GM19468 (cell line): ENCODE measurements around the gene NPR2.

Source experiments
- ATAC-seq: cut with Tn5 transposase; IDR thresholded peaks from one replicate; pipeline ENCODE4 v1.9.1; 2021; ENCODE audit warnings: mild to moderate bottlenecking, moderate library complexity, moderate number of reproducible peaks; ENCODE audit not compliant: unreplicated experiment; ENCODE audit errors: extremely low read depth

NPR2 gene

GRCh38 chr9:35852876-35853865 is 61.8 kb downstream of the NPR2 start:
- ATAC-seq, result no peak

- no peak for ATAC-seq
Measured at GRCh38 chr9:35854091-35854762, 62.8 kb downstream of the NPR2 start.

- ATAC-seq, result no peak
Measured at GRCh38 chr9:35856206-35856605, 64.8 kb downstream of the NPR2 start.

- ATAC-seq, result no peak
Measured at GRCh38 chr9:35856882-35857281, 65.5 kb downstream of the NPR2 start.

- no peak for ATAC-seq
Measured at GRCh38 chr9:35858458-35858857, 67.1 kb downstream of the NPR2 start.
